IMR-90 (cell line): ENCODE results near the gene GRID1. TPM values are rescaled to one million over a fixed set of nuclear protein-coding genes. Genes with fewer than 3 reads are reported as not detected.

Experiments used
- ATAC-seq: fragments of 200-7000 bp; cut with Tn5 transposase; 2 replicates; pipeline ENCODE4 v1.9.1; 2020; ENCODE audit warnings: low read depth, mild to moderate bottlenecking, moderate library complexity
- BruUV-seq: library from RNA; stranded (reverse); fragments of 400-500 nt; replicated peaks from 2 replicates; lab custom pipeline; 2021; lab: Mats Ljungman, UMichigan
- CTCF ChIA-PET: fragments of 300-600 bp; formaldehyde crosslinking; extraction: SDS; loops from one replicate; lab custom pipeline; 2021; ENCODE audit warnings: antibody characterized with exemption; lab: Yijun Ruan, JAX
- POLR2A ChIA-PET: fragments of 300-600 bp; sonication (Branson Sonifier 250); formaldehyde crosslinking; loops from one replicate; lab custom pipeline; 2022; ENCODE audit warnings: antibody characterized with exemption; ENCODE audit not compliant: unreplicated experiment; lab: Charles Lee
- DNase-seq: peaks from one replicate; pipeline ENCODE4 v3.0.0; 2013
- H2AFZ ChIP-seq: replicated peaks from 2 replicates; pipeline ENCODE3; 2013; ENCODE audit warnings: low read length, mild to moderate bottlenecking; ENCODE audit not compliant: poor library complexity
- H2AK5ac ChIP-seq: 2 replicates; pipeline ENCODE4 v1.6.1; 2013; ENCODE audit warnings: low read depth, low read length, inconsistent platforms
- H2AK9ac ChIP-seq: replicated peaks from 2 replicates; pipeline ENCODE3; 2013; ENCODE audit warnings: mild to moderate bottlenecking, low read depth, low read length, moderate library complexity; ENCODE audit not compliant: poor library complexity
- H2BK120ac ChIP-seq: 2 replicates; pipeline ENCODE4 v1.6.1; 2013; ENCODE audit warnings: low read depth, low read length, inconsistent platforms
- H2BK15ac ChIP-seq: 3 replicates; pipeline ENCODE4 v1.6.1; 2013; ENCODE audit warnings: low read depth, low read length, inconsistent platforms
- H2BK20ac ChIP-seq: 2 replicates; pipeline ENCODE4 v1.6.1; 2013; ENCODE audit warnings: low read depth, mild to moderate bottlenecking, inconsistent platforms, low read length, moderate library complexity
- H2BK5ac ChIP-seq: 2 replicates; pipeline ENCODE4 v1.6.1; 2013; ENCODE audit warnings: mild to moderate bottlenecking, low read depth, low read length, inconsistent platforms; ENCODE audit not compliant: poor library complexity, severe bottlenecking
- H3K14ac ChIP-seq: replicated peaks from 2 replicates; pipeline ENCODE4 v1.6.1; 2013; ENCODE audit warnings: low read depth, low read length, inconsistent platforms
- H3K18ac ChIP-seq: 2 replicates; pipeline ENCODE4 v1.6.1; 2013; ENCODE audit warnings: low read depth, low read length, control low read depth
- H3K23ac ChIP-seq: 2 replicates; pipeline ENCODE4 v1.6.1; 2013; ENCODE audit warnings: low read depth, low read length, inconsistent platforms
- H3K27ac ChIP-seq: 2 replicates; pipeline ENCODE4 v1.5.1; 2013; ENCODE audit warnings: mild to moderate bottlenecking, control low read depth, low read length; ENCODE audit not compliant: insufficient read depth
- H3K27me3 ChIP-seq: 2 replicates; pipeline ENCODE4 v1.6.1; 2013; ENCODE audit warnings: low read length; ENCODE audit not compliant: control insufficient read depth, insufficient read depth
- H3K36me3 ChIP-seq: 2 replicates; pipeline ENCODE4 v1.6.1; 2013; ENCODE audit warnings: low read length, mixed read lengths; ENCODE audit not compliant: control insufficient read depth, insufficient read depth
- H3K4ac ChIP-seq: 2 replicates; pipeline ENCODE4 v1.6.1; 2013; ENCODE audit warnings: low read depth, low read length, inconsistent platforms
- H3K4me1 ChIP-seq: 2 replicates; pipeline ENCODE4 v1.6.1; 2013; ENCODE audit warnings: low read length, mixed read lengths; ENCODE audit not compliant: control insufficient read depth, insufficient read depth
- H3K4me2 ChIP-seq: 2 replicates; pipeline ENCODE4 v1.6.1; 2013; ENCODE audit warnings: low read depth, mild to moderate bottlenecking, control low read depth, low read length, moderate library complexity
- H3K4me3 ChIP-seq: 2 replicates; pipeline ENCODE4 v1.5.1; 2013; ENCODE audit warnings: low read depth, mild to moderate bottlenecking, control low read depth, low read length, moderate library complexity; ENCODE audit not compliant: insufficient read depth
- H3K56ac ChIP-seq: 2 replicates; pipeline ENCODE4 v1.6.1; 2013; ENCODE audit warnings: low read length, inconsistent platforms; ENCODE audit not compliant: insufficient read depth; ENCODE audit errors: extremely low read depth
- H3K79me1 ChIP-seq, 2 experiments: 2 replicates each; pipeline ENCODE4 v1.6.1; 2013; ENCODE audit warnings: low read length in 2 of 2, inconsistent platforms in 1 of 2, low read depth in 1 of 2
- H3K9ac ChIP-seq: 2 replicates; pipeline ENCODE4 v1.6.1; 2013; ENCODE audit warnings: low read depth, low read length, control low read depth
- H3K9me1 ChIP-seq: 2 replicates; pipeline ENCODE4 v1.6.1; 2013; ENCODE audit warnings: low read length, inconsistent platforms; ENCODE audit not compliant: insufficient read depth
- H3K9me3 ChIP-seq: 2 replicates; pipeline ENCODE4 v1.6.1; 2013; ENCODE audit warnings: low read length; ENCODE audit not compliant: control insufficient read depth, insufficient read depth
- H4K20me1 ChIP-seq: 2 replicates; pipeline ENCODE4 v1.6.1; 2013; ENCODE audit warnings: low read length, inconsistent platforms; ENCODE audit not compliant: insufficient read depth
- H4K5ac ChIP-seq: 2 replicates; pipeline ENCODE4 v1.6.1; 2013; ENCODE audit warnings: mild to moderate bottlenecking, low read depth, low read length, control low read depth
- H4K8ac ChIP-seq, 2 experiments: 2 replicates each; pipeline ENCODE4 v1.6.1; 2013; ENCODE audit warnings: low read depth in 2 of 2, low read length in 2 of 2, control low read depth in 1 of 2, inconsistent platforms in 1 of 2
- H4K91ac ChIP-seq: 2 replicates; pipeline ENCODE4 v1.6.1; 2013; ENCODE audit warnings: low read depth, low read length, inconsistent platforms; ENCODE audit not compliant: insufficient read depth
- BHLHE40 ChIP-seq: fragments of 150-350 bp; IDR thresholded peaks from 2 replicates; pipeline ENCODE4 v1.6.1; 2016; ENCODE audit warnings: mild to moderate bottlenecking, low read depth, low read length
- CTCF ChIP-seq: conservative IDR thresholded peaks from 2 replicates; pipeline ENCODE4 v1.5.1; 2012; ENCODE audit warnings: mild to moderate bottlenecking, low read depth, low read length, improper control_type of control experiment
- ELK1 ChIP-seq: fragments of 150-350 bp; IDR thresholded peaks from 2 replicates; pipeline ENCODE4 v1.6.1; 2016; ENCODE audit warnings: low read depth, mild to moderate bottlenecking, low read length, moderate library complexity, borderline replicate concordance
- MAFK ChIP-seq: IDR thresholded peaks from 2 replicates; pipeline ENCODE4 v1.6.1; 2012; ENCODE audit warnings: low read depth, low read length, improper control_type of control experiment
- MAZ ChIP-seq: IDR thresholded peaks from 2 replicates; pipeline ENCODE4 v1.6.1; 2012; ENCODE audit warnings: low read depth, mild to moderate bottlenecking, low read length, improper control_type of control experiment, moderate library complexity, borderline replicate concordance
- MXI1 ChIP-seq: IDR thresholded peaks from 2 replicates; pipeline ENCODE4 v1.6.1; 2012; ENCODE audit warnings: low read depth, mild to moderate bottlenecking, low read length, moderate library complexity, borderline replicate concordance
- RCOR1 ChIP-seq: IDR thresholded peaks from 2 replicates; pipeline ENCODE4 v1.6.1; 2012; ENCODE audit warnings: mild to moderate bottlenecking, low read length, improper control_type of control experiment; ENCODE audit not compliant: insufficient replicate concordance
- RFX5 ChIP-seq: IDR thresholded peaks from 2 replicates; pipeline ENCODE4 v1.8.0; 2012; ENCODE audit warnings: low read depth, mild to moderate bottlenecking, low read length, moderate library complexity
- SMC3 ChIP-seq: fragments of 150-350 bp; IDR thresholded peaks from 2 replicates; pipeline ENCODE4 v1.6.1; 2016; ENCODE audit warnings: low read depth, mild to moderate bottlenecking, antibody characterized with exemption, low read length, moderate library complexity
- WGBS, 2 experiments: methylation state at CpG; one replicate each; pipeline versions ENCODE4 v1.1.5 to v1.1.7; 2013; ENCODE audit warnings: missing lambda C conversion rate in 2 of 2; ENCODE audit not compliant: insufficient read length in 1 of 2; ENCODE audit errors: extremely low coverage in 2 of 2; 5-methylcytosine and 5-hydroxymethylcytosine counted together
- dilution Hi-C: fragments of 300-500 bp; cut with HindIII; formaldehyde crosslinking; loops from one replicate; pipeline ENCODE4 v1.14.3; 2018; ENCODE audit warnings: low sequenced_read_pairs; ENCODE audit not compliant: unreplicated experiment
- in situ Hi-C: fragments of 300-500 bp; cut with MboI; formaldehyde crosslinking; loops from 3 replicates; pipeline ENCODE4 v1.14.3; 2019; ENCODE audit warnings: low sequenced_read_pairs, inconsistent platforms, mixed read lengths
- intact Hi-C: fragments of 100-400 bp; cut with micrococcal nuclease; formaldehyde crosslinking; loops from 2 replicates; pipeline ENCODE4 v1.10.0; 2022
- polyA plus RNA-seq, 3 experiments: library from polyadenylated mRNA; depleted of rRNA; stranded (reverse); fragments of >200 nt; gene quantifications; 2 replicates each; pipeline ENCODE4 v1.2.3, GENCODE V29; 2012; ENCODE audit warnings: low replicate concordance in 1 of 3
- total RNA-seq: library from RNA; depleted of rRNA; stranded (reverse); fragments of >200 nt; gene quantifications from 2 replicates; pipeline ENCODE4 v1.2.3, GENCODE V29; 2012

GRID1 gene
- total and polyA plus RNA-seq, 2 of the 4 experiments (the other 2 are of a cell fraction), result not detected

GRCh38 chr10:85648279-85648754 lies 718.3 kb downstream of the GRID1 start:
- no peaks in the 10 kb centered on the region for H3K4me1 ChIP-seq
- no peak overlapping the region for H3K27ac ChIP-seq
- in situ Hi-C loops, result no loop called here

More at GRCh38 chr10:85648279-85648754, 718.3 kb downstream of the GRID1 start:
- dilution Hi-C loops, result no loop called here
- Histone ChIP-seq H4K91ac (no peak overlapping the region), H2BK15ac (no peak overlapping the region), H4K5ac (no peak overlapping the region), H3K27me3 (no peaks in the 10 kb centered on the region), H3K14ac (no peak overlapping the region), H3K9me1 (no peaks in the 10 kb centered on the region), H3K56ac (no peak overlapping the region), H2AK5ac (no peak overlapping the region), H3K4me3 (no peak overlapping the region), H3K36me3 (no peaks in the 10 kb centered on the region), H2BK20ac (no peak overlapping the region), H3K79me1 (no peaks in the 10 kb centered on the region), H3K18ac (no peak overlapping the region), H3K23ac (no peak overlapping the region), H2AFZ (no peak overlapping the region), H4K20me1 (no peaks in the 10 kb centered on the region), H2BK120ac (no peak overlapping the region), H3K9me3 (peaks cover 30% of the 10 kb centered on the region), H3K9ac (no peak overlapping the region), H2BK5ac (no peak overlapping the region), H3K4ac (no peak overlapping the region), H4K8ac (no peak overlapping the region), H2AK9ac (no peak overlapping the region), H3K4me2 (no peak overlapping the region)
- intact Hi-C loops, result no loop called here
- 54% methylated on average over 2 of the region's 6 CpGs; no CpG with 5 or more reads in 1 of the 2 experiments for WGBS, 2 experiments
- no TSS peak for BruUV-seq
- POLR2A ChIA-PET, result no interaction called here
- no peak for ATAC-seq
- CTCF ChIA-PET, result no interaction called here
- no peak for TF ChIP-seq MXI1
- no peak for TF ChIP-seq ELK1
- no peak for TF ChIP-seq BHLHE40
- no peak for TF ChIP-seq SMC3
- TF ChIP-seq RCOR1, result no peak
- TF ChIP-seq RFX5, result no peak
- no peak for TF ChIP-seq MAFK
- no peak for TF ChIP-seq MAZ
- TF ChIP-seq CTCF, result no peak
- DNase-seq, result no peak
